ENCODE results near the gene PPP4R1.

PPP4R1 gene

DNA sequence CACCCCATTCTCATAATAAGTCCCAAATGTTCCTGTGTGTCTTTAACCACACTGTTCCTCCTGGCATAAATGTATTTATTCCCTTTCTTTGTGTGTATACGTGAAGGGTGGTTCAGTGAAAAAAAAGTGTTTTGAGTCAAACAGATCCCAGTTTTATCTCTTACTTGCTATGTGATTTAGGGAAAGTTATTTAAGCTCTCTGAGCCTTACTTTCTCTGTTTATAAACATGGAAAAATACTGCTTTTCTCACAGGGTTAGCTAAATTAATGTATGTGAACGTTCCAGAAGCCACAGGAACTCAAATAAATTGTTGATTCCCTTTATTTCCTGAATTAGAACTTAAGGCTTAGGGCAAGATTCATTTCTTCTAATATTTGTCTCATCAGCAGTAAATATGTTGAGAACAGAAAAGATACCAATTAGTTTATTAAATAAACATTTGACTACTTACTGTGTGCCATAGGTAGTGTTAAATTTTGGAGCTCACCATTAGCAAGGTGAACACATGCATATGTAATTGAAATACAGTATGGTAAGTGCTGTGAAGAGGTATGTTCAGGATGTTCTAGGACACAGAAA, 105.8 kb downstream of the PPP4R1 start:
- H3K27me3 ChIP-seq = no peaks in the 10 kb centered on the region
- H3K9me3 ChIP-seq = no peaks in the 10 kb centered on the region
- H3K4me3 ChIP-seq (ENCODE audit: low read depth in 1 of 2, low read length in 1 of 2) = no peak overlapping the region
- H3K36me3 ChIP-seq = peaks cover 9% of the 10 kb centered on the region
- TF ChIP-seq, protein P1, sequence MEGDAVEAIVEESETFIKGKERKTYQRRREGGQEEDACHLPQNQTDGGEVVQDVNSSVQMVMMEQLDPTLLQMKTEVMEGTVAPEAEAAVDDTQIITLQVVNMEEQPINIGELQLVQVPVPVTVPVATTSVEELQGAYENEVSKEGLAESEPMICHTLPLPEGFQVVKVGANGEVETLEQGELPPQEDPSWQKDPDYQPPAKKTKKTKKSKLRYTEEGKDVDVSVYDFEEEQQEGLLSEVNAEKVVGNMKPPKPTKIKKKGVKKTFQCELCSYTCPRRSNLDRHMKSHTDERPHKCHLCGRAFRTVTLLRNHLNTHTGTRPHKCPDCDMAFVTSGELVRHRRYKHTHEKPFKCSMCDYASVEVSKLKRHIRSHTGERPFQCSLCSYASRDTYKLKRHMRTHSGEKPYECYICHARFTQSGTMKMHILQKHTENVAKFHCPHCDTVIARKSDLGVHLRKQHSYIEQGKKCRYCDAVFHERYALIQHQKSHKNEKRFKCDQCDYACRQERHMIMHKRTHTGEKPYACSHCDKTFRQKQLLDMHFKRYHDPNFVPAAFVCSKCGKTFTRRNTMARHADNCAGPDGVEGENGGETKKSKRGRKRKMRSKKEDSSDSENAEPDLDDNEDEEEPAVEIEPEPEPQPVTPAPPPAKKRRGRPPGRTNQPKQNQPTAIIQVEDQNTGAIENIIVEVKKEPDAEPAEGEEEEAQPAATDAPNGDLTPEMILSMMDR (IDR thresholded peaks at IDR 0.05) = no peak
- peak overlapping the region; percentile 19 for H3K27ac ChIP-seq
- no peaks in the 10 kb centered on the region for H3K4me1 ChIP-seq (ENCODE audit: control insufficient read depth in 1 of 2, insufficient read depth in 1 of 2, low read depth in 1 of 2, low read length in 1 of 2)

GRCh38 chr18:9507565-9508088, 106.7 kb downstream of the PPP4R1 start:
- TF ChIP-seq, protein P1 (IDR thresholded peaks at IDR 0.05) = no peak
- no peaks in the 10 kb centered on the region for H3K9me3 ChIP-seq
- H3K4me1 ChIP-seq (ENCODE audit: control insufficient read depth in 1 of 2, insufficient read depth in 1 of 2, low read depth in 1 of 2, low read length in 1 of 2) = no peaks in the 10 kb centered on the region
- H3K4me3 ChIP-seq (ENCODE audit: low read depth in 1 of 2, low read length in 1 of 2) = no peak overlapping the region
- H3K27ac ChIP-seq = peak overlapping the region; percentile 12
- no peaks in the 10 kb centered on the region for H3K27me3 ChIP-seq
- H3K36me3 ChIP-seq = no peaks in the 10 kb centered on the region

DNA sequence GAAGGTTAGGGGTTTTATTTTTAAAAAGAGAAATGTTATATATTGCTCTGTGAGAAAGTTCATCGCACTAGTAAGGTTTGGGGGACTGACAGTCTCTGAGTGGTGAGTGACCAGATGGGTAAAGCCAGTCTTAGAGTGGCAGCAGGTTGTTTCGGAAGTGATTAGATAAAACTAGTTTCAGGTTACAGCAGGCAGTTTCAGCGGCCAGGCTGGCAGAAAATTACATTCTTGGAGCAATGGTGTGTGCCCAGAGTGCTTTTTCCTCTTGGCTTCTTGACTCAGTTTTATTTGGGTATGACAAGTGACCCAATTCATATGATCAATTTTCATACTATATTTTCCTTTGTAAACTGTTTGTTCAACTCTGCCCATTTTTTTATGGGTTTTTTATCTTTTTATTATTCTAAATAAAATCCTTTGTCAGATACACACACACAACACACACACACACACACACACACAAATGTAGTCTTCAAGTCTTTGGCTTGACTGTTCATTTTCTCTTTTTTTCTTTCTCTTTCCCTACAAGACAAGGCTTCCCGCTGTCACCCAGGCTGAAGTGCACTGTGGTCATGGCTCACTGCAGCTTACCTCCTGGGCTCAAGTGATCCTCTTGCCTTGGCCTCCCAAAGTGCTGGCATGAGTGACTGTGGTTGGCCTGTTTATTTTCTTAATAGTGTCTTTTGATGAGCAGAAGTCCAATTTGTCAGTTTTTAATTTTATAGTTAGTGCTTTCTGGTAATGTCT, 108.1 kb downstream of the PPP4R1 start:
- H3K36me3 ChIP-seq = no peaks in the 10 kb centered on the region
- no peaks in the 10 kb centered on the region for H3K27me3 ChIP-seq
- no peak overlapping the region for H3K4me3 ChIP-seq (ENCODE audit: low read depth in 1 of 2, low read length in 1 of 2)
- H3K9me3 ChIP-seq = no peaks in the 10 kb centered on the region
- H3K27ac ChIP-seq = no peak overlapping the region
- no peaks in the 10 kb centered on the region for H3K4me1 ChIP-seq (ENCODE audit: control insufficient read depth in 1 of 2, insufficient read depth in 1 of 2, low read depth in 1 of 2, low read length in 1 of 2)
- TF ChIP-seq, protein P1 (IDR thresholded peaks at IDR 0.05) = no peak

All from neutrophil (primary cell).